ENCODE results near the gene KLHL20.

DNA sequence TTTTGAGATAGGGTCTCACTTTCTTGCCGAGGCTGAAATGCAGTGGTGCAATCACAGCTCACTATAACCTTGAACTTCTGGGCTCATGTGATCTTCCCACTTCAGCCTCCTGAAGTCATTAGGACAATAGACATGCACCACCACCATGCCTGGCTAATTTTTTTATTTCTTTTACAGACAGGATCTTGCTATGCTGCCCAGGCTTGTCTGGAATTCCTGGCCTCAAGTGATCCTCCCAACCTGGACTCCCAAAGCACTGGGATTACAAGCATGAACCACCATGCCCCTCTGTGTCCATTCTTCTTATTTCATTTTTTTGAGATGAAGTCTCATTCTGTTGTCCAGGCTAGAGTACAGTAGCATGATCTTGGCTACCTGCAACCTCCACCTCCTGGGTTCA, 12.0 kb upstream of the KLHL20 start:
- TF ChIP-seq POLR2AphosphoS5 (IDR thresholded peaks at IDR 0.05; ENCODE audit: low read depth, low read length) = no peak
- TF ChIP-seq, protein P1, sequence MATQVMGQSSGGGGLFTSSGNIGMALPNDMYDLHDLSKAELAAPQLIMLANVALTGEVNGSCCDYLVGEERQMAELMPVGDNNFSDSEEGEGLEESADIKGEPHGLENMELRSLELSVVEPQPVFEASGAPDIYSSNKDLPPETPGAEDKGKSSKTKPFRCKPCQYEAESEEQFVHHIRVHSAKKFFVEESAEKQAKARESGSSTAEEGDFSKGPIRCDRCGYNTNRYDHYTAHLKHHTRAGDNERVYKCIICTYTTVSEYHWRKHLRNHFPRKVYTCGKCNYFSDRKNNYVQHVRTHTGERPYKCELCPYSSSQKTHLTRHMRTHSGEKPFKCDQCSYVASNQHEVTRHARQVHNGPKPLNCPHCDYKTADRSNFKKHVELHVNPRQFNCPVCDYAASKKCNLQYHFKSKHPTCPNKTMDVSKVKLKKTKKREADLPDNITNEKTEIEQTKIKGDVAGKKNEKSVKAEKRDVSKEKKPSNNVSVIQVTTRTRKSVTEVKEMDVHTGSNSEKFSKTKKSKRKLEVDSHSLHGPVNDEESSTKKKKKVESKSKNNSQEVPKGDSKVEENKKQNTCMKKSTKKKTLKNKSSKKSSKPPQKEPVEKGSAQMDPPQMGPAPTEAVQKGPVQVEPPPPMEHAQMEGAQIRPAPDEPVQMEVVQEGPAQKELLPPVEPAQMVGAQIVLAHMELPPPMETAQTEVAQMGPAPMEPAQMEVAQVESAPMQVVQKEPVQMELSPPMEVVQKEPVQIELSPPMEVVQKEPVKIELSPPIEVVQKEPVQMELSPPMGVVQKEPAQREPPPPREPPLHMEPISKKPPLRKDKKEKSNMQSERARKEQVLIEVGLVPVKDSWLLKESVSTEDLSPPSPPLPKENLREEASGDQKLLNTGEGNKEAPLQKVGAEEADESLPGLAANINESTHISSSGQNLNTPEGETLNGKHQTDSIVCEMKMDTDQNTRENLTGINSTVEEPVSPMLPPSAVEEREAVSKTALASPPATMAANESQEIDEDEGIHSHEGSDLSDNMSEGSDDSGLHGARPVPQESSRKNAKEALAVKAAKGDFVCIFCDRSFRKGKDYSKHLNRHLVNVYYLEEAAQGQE (IDR thresholded peaks at IDR 0.05; ENCODE audit: insufficient read depth in 1 of 2, low read depth in 2 of 2, low read length in 2 of 2) = no peak
- no peak for TF ChIP-seq SIN3A (IDR thresholded peaks at IDR 0.05; ENCODE audit: borderline replicate concordance, insufficient read depth, low read length)
- no peak for TF ChIP-seq TAF1 (IDR thresholded peaks at IDR 0.05; ENCODE audit: borderline replicate concordance, insufficient read depth, low read length)

Data from PFSK-1 (cell line).